A549 (cell line): ENCODE results near the gene TFF2. TPM values are rescaled to one million over a fixed set of nuclear protein-coding genes. Genes with fewer than 3 reads are reported as not detected.

Experiments used
- ATAC-seq, 2 experiments: fragments of 200-7000 bp in 1 of 2; fragments of >200 bp in 1 of 2; cut with Nextera tagmentation in 1 of 2; cut with Tn5 transposase in 1 of 2; 3 replicates each; pipeline versions ENCODE4 v1.8.0 to v1.9.1; 2018 to 2020; ENCODE audit warnings: mild to moderate bottlenecking in 1 of 2, moderate library complexity in 1 of 2
- CTCF ChIA-PET: fragments of 300-600 bp; sonication (Branson Sonifier 250); formaldehyde crosslinking; extraction: SDS; loops from one replicate; lab custom pipeline; 2021; ENCODE audit warnings: antibody characterized with exemption, inconsistent platforms; lab: Yijun Ruan, JAX
- POLR2A ChIA-PET: fragments of 350-600 bp; formaldehyde crosslinking; extraction: SDS; loops from one replicate; lab custom pipeline; 2021; ENCODE audit warnings: antibody characterized with exemption, inconsistent platforms; lab: Yijun Ruan, JAX
- DNase-seq, 2 experiments: peaks; one replicate each; pipeline versions ENCODE4 v3.0.0 to v3.0.0-alpha.2; 2011 to 2016; ENCODE audit warnings: low read depth in 1 of 2, low spot score in 1 of 2
- FAIRE-seq: peaks from 2 replicates; lab custom pipeline; 2011; peaks lifted over from hg19 to GRCh38; lab: Jason Lieb, UNC
- H3K27ac ChIP-seq, 2 experiments: fragments of >200 bp; sonication (Bioruptor Twin); formaldehyde crosslinking; 3 replicates each; pipeline ENCODE4 v1.5.1; 2016 to 2017
- H3K4me1 ChIP-seq: fragments of >200 bp; sonication (Bioruptor Twin); formaldehyde crosslinking; 3 replicates; pipeline ENCODE4 v1.6.1; 2016
- H3K4me2 ChIP-seq: fragments of >200 bp; sonication (Bioruptor Twin); formaldehyde crosslinking; 3 replicates; pipeline ENCODE4 v1.6.1; 2016
- H3K4me3 ChIP-seq: fragments of >200 bp; sonication (Bioruptor Twin); formaldehyde crosslinking; 3 replicates; pipeline ENCODE4 v1.5.1; 2016
- H3K9me3 ChIP-seq: fragments of >200 bp; sonication (Bioruptor Twin); formaldehyde crosslinking; 3 replicates; pipeline ENCODE4 v1.6.1; 2016
- ATOH8 ChIP-seq: fragments of 250-450 bp; sonication (Bioruptor Pico); IDR thresholded peaks from 2 replicates; pipeline ENCODE4 v1.5.0; 2020; ENCODE audit warnings: low read depth, mild to moderate bottlenecking, moderate library complexity
- CEBPB ChIP-seq, 2 experiments: fragments of >200 bp in 1 of 2; sonication (Bioruptor Twin) in 1 of 2; formaldehyde crosslinking in 1 of 2; IDR thresholded peaks; 2 replicates each; pipeline ENCODE4 v1.6.1; 2012 to 2016
- CHD2 ChIP-seq: fragments of 150-350 bp; IDR thresholded peaks from 2 replicates; pipeline ENCODE4 v1.6.1; 2014; ENCODE audit warnings: low read length; ENCODE audit not compliant: partially characterized antibody
- EHF ChIP-seq: fragments of 250-450 bp; sonication (Bioruptor Pico); IDR thresholded peaks from 2 replicates; pipeline ENCODE4 v1.5.0; 2020; ENCODE audit warnings: mild to moderate bottlenecking
- EHMT2 ChIP-seq: fragments of 200-600 bp; sonication (generic); IDR thresholded peaks from 2 replicates; pipeline ENCODE4 v1.6.1; 2016; ENCODE audit warnings: antibody characterized with exemption, low read depth, mild to moderate bottlenecking, moderate library complexity
- ELK1 ChIP-seq: fragments of 150-350 bp; IDR thresholded peaks from 2 replicates; pipeline ENCODE4 v1.6.1; 2014; ENCODE audit warnings: low read depth, mild to moderate bottlenecking, low read length
- EP300 ChIP-seq, 2 experiments: fragments of >200 bp; sonication (Bioruptor Twin); formaldehyde crosslinking; IDR thresholded peaks; 2 replicates in 1 of 2; 3 replicates in 1 of 2; pipeline ENCODE4 v1.6.1; 2016 to 2017
- ESRRA ChIP-seq: fragments of 150-350 bp; IDR thresholded peaks from 2 replicates; pipeline ENCODE4 v1.6.1; 2014; ENCODE audit warnings: mild to moderate bottlenecking, low read length, borderline replicate concordance
- FOSL2 ChIP-seq, 2 experiments: fragments of 450-650 bp in 1 of 2; fragments of >200 bp in 1 of 2; sonication (Bioruptor Twin) in 1 of 2; formaldehyde crosslinking; IDR thresholded peaks; 2 replicates each; pipeline versions ENCODE4 v1.5.0 to v1.6.1; 2016 to 2020; ENCODE audit warnings: mild to moderate bottlenecking in 1 of 2, moderate library complexity in 1 of 2
- HOXA7 ChIP-seq: fragments of 250-450 bp; sonication (Bioruptor Pico); IDR thresholded peaks from 2 replicates; pipeline ENCODE4 v1.5.0; 2020; ENCODE audit warnings: mild to moderate bottlenecking, moderate library complexity
- HOXB5 ChIP-seq: fragments of 250-450 bp; sonication (Bioruptor Pico); IDR thresholded peaks from 2 replicates; pipeline ENCODE4 v1.5.0; 2020; ENCODE audit warnings: mild to moderate bottlenecking, moderate library complexity
- JUN ChIP-seq, 2 experiments: fragments of >200 bp; sonication (Bioruptor Twin); formaldehyde crosslinking; IDR thresholded peaks; 2 replicates in 1 of 2; 3 replicates in 1 of 2; pipeline ENCODE4 v1.6.1; 2016 to 2017
- JUNB ChIP-seq: fragments of >200 bp; sonication (Bioruptor Twin); formaldehyde crosslinking; IDR thresholded peaks from 2 replicates; pipeline ENCODE4 v1.6.1; 2016
- MAFK ChIP-seq: fragments of 450-650 bp; IDR thresholded peaks from 2 replicates; pipeline ENCODE4 v1.6.1; 2014; ENCODE audit not compliant: partially characterized antibody
- NR3C1 ChIP-seq: fragments of >200 bp; sonication (Bioruptor Twin); formaldehyde crosslinking; IDR thresholded peaks from 3 replicates; pipeline ENCODE4 v1.6.1; 2017
- PHF8 ChIP-seq: fragments of 200-600 bp; sonication (generic); IDR thresholded peaks from 2 replicates; pipeline ENCODE4 v1.6.1; 2016; ENCODE audit warnings: low read depth, mild to moderate bottlenecking, antibody characterized with exemption, moderate library complexity, borderline replicate concordance
- POLR2AphosphoS2 ChIP-seq: conservative IDR thresholded peaks from 2 replicates; pipeline ENCODE4 v1.6.1; 2012; ENCODE audit warnings: low read length, improper control_type of control experiment, inconsistent platforms
- REST ChIP-seq: fragments of 200-600 bp; sonication (generic); IDR thresholded peaks from 2 replicates; pipeline ENCODE4 v1.6.1; 2016; ENCODE audit warnings: antibody characterized with exemption, mild to moderate bottlenecking, moderate library complexity
- TP53 ChIP-seq: fragments of 250-450 bp; sonication (Bioruptor Pico); IDR thresholded peaks from 2 replicates; pipeline ENCODE4 v1.5.0; 2021; ENCODE audit warnings: mild to moderate bottlenecking, moderate library complexity
- WGBS: methylation state at CpG from one replicate; pipeline ENCODE4 v1.1.6; 2017; ENCODE audit errors: missing lambda C conversion rate; 5-methylcytosine and 5-hydroxymethylcytosine counted together
- polyA minus RNA-seq: library from RNA; depleted of rRNA, polyadenylated mRNA; stranded (reverse); fragments of >200 nt; gene quantifications from 2 replicates; pipeline ENCODE4 v1.2.3, GENCODE V29; 2011; rRNA and poly(A)+ RNA removed
- polyA plus RNA-seq, 4 experiments: library from polyadenylated mRNA; depleted of rRNA in 3 of 4; stranded (reverse); fragments of >200 nt; fragmentation: RNase III in 1 of 4; extraction: RNeasy Plus Mini Kit Qiagen cat#74134 plus additional on column Dnase treatment in 1 of 4; gene quantifications; 2 replicates in 3 of 4; 3 replicates in 1 of 4; pipeline ENCODE4 v1.2.3, GENCODE V29; 2011 to 2017
- TF ChIP-seq, protein P1 (sequence below): IDR thresholded peaks from 2 replicates; pipeline ENCODE4 v1.6.1; 2012; ENCODE audit warnings: low read depth, borderline replicate concordance
- TF ChIP-seq, protein P2 (sequence below): fragments of 450-650 bp; IDR thresholded peaks from 2 replicates; pipeline ENCODE4 v1.6.1; 2014; ENCODE audit warnings: antibody characterized with exemption

TFF2 gene, protein sequence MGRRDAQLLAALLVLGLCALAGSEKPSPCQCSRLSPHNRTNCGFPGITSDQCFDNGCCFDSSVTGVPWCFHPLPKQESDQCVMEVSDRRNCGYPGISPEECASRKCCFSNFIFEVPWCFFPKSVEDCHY
- polyA plus RNA-seq (2011; rRNA removed) (not detected in 2 replicates), polyA plus RNA-seq (2017; fragmentation: RNase III; extraction: RNeasy Plus Mini Kit Qiagen cat#74134 plus additional on column Dnase treatment) (not detected in 3 replicates), polyA minus RNA-seq (not detected in 2 replicates)
- not detected in 2 replicates for polyA plus RNA-seq (2012; cell fraction: cytosol; rRNA removed)
- not detected in 2 replicates for polyA plus RNA-seq (2012; cell fraction: nucleus; rRNA removed)

GRCh38 chr21:42350927-42351426, at the start of gene TFF2:
Gene TFF2 (minus strand): TSS chr21:42350994. CDS start chr21:42350957, 37 bp downstream.
- no peak for ATAC-seq
- H3K27ac ChIP-seq, result no peak within 1 kb of the TSS
- no peak for FAIRE-seq
- H3K9me3 ChIP-seq, result no peaks in the 10 kb centered on the region
- no peak within 1 kb of the TSS for H3K4me3 ChIP-seq
- CTCF ChIA-PET, result no interaction called here
- TF ChIP-seq TP53 (CRISPR knock-in tag) (no peak), POLR2AphosphoS2 (no peak), EP300 (IDR thresholded peaks at IDR 0.05) (no peak), MAFK (no peak), EHMT2 (no peak), NR3C1 (no peak), REST (no peak)
- TF ChIP-seq, all 56 proteins: peak for 0
- no peaks in the 10 kb centered on the region for H3K4me1 ChIP-seq
- DNase-seq, result no peak
- WGBS, result 74% methylated on average over 11 of the region's 13 CpGs
- no peak within 1 kb of the TSS for H3K4me2 ChIP-seq
- POLR2A ChIA-PET, result no interaction called here

DNA sequence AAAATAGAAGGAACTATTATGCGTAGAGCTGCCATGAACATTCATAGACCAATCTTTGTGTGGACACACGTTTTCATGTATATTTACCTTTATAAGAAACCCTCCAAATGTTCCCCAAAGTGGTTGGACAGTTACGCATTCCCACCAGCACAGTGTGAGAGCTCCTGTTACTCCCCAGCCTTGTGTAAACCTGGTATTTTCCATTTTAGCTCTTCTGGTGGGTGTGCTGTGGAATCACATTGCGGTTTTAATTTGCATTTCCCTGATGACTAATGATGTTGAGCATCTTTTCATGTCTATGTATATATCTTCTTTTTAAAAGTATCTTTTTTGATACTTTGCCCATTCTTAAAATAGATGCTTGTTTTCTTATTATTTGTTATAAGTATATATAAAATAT, 49.7 kb upstream of the TFF2 start:
- 58% methylated on average over 4 of the region's 4 CpGs for WGBS
- POLR2A ChIA-PET, result no interaction called here
- FAIRE-seq (no peak), DNase-seq (no peak), ATAC-seq (no peak)
- Histone ChIP-seq H3K9me3 (no peaks in the 10 kb centered on the region), H3K27ac (no peak overlapping the region), H3K4me1 (no peaks in the 10 kb centered on the region), H3K4me2 (no peak overlapping the region), H3K4me3 (no peak overlapping the region)
- no peak for TF ChIP-seq JUN (IDR thresholded peaks at IDR 0.05)
- TF ChIP-seq, protein P1, sequence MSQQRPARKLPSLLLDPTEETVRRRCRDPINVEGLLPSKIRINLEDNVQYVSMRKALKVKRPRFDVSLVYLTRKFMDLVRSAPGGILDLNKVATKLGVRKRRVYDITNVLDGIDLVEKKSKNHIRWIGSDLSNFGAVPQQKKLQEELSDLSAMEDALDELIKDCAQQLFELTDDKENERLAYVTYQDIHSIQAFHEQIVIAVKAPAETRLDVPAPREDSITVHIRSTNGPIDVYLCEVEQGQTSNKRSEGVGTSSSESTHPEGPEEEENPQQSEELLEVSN, result no peak
- CTCF ChIA-PET, result interaction anchor here (2.2 kb wide), 1 partner anchor 11 kb away, joined by 6 read pairs; no protein-coding TSS in a partner anchor

DNA sequence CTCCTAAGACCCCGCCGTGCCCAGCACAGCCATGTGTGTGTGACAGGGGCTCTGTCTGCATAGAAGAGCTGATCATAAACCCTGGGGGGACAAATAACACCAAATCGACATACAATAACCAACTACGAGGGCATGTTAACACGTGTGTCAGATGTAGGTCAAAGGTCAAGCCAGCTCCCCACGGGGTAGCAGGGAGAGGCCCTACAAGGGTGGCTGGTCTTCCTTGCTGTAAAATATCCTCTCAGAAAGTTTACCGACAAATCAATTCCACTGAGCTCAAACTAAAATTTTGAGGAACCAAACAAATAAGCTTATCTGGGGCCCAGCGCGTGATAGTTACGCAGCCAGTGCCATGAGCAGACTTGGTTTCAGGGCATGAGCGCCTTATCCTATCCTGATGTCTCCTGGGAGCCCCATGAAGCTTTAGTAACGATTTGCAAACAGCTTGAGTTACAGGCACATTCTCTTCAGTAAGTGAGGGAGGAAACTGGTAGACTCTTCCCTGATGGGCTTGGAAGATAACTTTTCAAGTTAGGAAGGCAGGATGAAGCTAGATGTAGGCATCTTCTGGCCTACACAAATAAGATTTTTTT, 47.7 kb upstream of the TFF2 start:
- FAIRE-seq, result no peak
- ChIA-PET CTCF (interaction anchor here (0.6 to 1.2 kb wide), 4 partner anchors 14 to 522 kb away, joined by 3 to 7 read pairs (median 4); no protein-coding TSS in a partner anchor), POLR2A (interaction anchor here (0.6 kb wide), 1 partner anchor 845 kb away, joined by 4 read pairs; no protein-coding TSS in a partner anchor)
- Histone ChIP-seq H3K27ac (no peak overlapping the region), H3K4me2 (no peak overlapping the region), H3K4me1 (no peaks in the 10 kb centered on the region), H3K4me3 (no peak overlapping the region), H3K9me3 (no peaks in the 10 kb centered on the region)
- 80% methylated on average over 11 of the region's 12 CpGs for WGBS
- TF ChIP-seq CHD2 (no peak), ELK1 (no peak), EHMT2 (no peak), HOXB5 (CRISPR knock-in tag) (no peak), EP300 (IDR thresholded peaks at IDR 0.05) (no peak), ESRRA (no peak), JUNB (no peak), HOXA7 (CRISPR knock-in tag) (no peak), ATOH8 (no peak), EHF (no peak), CEBPB (IDR thresholded peaks at IDR 0.05) (no peak), PHF8 (no peak), FOSL2 (IDR thresholded peaks at IDR 0.05) (no peak), FOSL2 (CRISPR knock-in tag; IDR thresholded peaks at IDR 0.05) (no peak)
- TF ChIP-seq, protein P2, sequence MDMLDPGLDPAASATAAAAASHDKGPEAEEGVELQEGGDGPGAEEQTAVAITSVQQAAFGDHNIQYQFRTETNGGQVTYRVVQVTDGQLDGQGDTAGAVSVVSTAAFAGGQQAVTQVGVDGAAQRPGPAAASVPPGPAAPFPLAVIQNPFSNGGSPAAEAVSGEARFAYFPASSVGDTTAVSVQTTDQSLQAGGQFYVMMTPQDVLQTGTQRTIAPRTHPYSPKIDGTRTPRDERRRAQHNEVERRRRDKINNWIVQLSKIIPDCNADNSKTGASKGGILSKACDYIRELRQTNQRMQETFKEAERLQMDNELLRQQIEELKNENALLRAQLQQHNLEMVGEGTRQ, result no peak
- TF ChIP-seq, protein P1, result no peak
- no peak for DNase-seq
- no peak for ATAC-seq
